Nucleus accumbens (tissue), 56 donors: ENCODE measurements around the gene CBL.
"Not testable (repeated sequence)": the region's sequence is repeated elsewhere in the genome, so short reads cannot be mapped to it uniquely, and the experiment has no call there.

Experiments
- DNase-seq, 56 donors: peaks; one replicate each; lab custom pipeline; 2025; lab: John Stamatoyannopoulos, UW

The CBL gene

GRCh38 chr11:119206511-119207414 lies 624 bp downstream of the CBL start:
- peak in 31 of 56 donors; percentile 15 to 73 (median 45) for DNase-seq

DNA sequence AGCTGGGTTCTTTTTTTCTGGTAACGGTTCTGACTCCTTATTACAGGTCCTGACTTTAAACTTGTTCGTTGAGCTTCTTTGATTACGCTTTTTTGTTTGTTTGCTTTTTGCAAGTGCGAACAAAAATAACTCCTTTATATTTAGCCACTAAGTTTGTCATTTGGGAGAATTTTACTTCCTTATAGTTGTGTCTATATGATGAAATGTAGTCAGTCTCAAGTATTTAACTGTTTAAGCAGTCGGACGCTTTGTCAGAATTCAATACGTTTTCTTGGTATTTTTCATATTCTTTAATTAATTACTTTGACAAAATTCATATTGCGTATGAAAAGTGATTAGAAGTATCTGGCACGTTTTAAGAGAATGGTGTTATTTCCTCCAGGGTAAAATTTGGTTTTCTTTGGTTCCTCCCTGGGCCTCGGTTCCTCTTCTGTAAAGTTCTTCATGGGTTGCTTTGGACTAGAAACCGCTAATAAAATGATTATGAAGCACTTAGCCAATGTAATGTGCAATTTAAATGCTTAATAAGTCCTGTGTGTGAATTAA lies 1.3 kb downstream of the CBL start:
- no peak for DNase-seq

DNA sequence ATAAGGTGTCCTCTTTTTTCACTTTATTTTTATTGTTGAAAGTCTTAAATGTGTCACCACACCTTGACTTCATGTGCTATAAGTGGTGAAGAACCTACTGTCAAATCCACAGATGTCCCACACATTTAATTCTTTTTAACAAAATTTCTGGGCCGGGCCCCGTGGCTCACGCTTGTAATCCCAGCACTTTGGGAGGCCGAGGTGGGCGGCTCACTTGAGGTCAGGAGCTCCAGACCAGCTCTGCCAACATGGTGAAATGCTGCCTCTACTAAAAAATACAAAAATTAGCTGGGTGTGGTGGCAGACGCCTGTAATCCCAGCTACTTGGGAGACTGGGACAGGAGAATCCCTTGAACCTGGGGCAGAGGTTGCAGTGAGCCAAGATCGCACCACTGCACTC lies 3.0 kb downstream of the CBL start:
- DNase-seq, result no peak

GRCh38 chr11:119210050-119210449 lies 3.9 kb downstream of the CBL start:
- DNase-seq, result no peak

GRCh38 chr11:119218141-119218878 lies 12.2 kb downstream of the CBL start:
- no peak for DNase-seq

- peak in 6 of 56 donors; percentile 5 to 22 (median 14) for DNase-seq
Measured at GRCh38 chr11:119222308-119222707, 16.2 kb downstream of the CBL start.

GRCh38 chr11:119222891-119223290 lies 16.8 kb downstream of the CBL start:
- DNase-seq, result no peak

GRCh38 chr11:119223856-119224255 lies 17.7 kb downstream of the CBL start:
- DNase-seq, result no peak

- not testable (repeated sequence) for DNase-seq
Measured at GRCh38 chr11:119228535-119229287, 22.6 kb downstream of the CBL start.

DNA sequence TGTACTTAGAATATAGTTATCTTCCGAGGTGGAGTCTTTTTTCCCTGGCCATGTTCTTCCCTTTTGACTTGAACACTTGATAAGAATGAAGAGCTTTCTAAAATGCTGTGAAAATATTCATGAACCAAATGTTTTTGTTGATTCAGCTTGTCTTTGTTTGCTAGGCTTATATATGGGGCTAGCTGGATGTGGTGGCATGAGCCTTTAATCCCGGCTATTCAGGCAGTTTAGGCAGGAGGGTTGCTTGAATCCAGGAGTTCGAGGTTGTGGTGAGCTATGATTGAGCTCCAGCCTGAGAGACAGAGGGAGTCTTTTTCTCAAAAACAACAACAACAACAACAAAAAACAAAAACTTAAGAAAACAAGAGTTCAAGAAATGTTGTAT lies 23.1 kb downstream of the CBL start:
- DNase-seq, result no peak

GRCh38 chr11:119229741-119230140 lies 23.6 kb downstream of the CBL start:
- no peak for DNase-seq

DNA sequence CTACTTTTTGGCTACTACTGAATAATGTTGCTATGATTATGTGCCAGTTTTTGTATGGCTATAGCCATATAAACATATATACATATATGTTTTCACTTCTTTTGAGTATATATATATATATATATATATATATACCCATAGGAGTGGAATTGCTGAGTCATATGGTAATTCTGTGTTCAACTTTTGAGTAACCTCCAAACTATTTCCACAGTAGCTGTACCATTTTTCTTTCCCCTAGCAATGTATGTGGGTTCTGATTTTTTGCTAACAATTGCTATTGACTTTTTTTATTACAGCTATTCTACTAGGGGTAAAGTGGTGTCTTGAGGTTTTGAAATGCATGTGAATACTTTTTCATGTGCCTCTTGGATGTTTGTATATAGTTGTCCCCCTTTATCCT lies 30.4 kb downstream of the CBL start:
- DNase-seq, result no peak

DNA sequence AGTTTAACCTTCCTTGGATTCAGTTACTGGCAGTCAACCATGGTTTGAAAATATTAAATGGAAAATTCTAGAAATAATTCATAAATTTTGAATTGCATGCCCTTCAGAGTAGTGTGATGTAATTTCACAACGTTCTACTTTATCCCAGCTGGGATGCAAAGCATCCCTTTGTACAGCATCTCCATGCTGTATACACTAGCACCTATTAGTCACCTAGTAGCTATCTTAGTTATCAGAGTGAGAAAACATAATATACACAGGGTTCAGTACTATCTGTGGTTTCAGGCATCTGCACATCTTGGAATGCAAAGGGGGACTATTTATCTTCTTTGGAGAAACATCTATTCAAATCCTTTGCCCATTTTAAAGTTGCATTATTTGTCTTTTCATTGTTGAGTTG lies 30.8 kb downstream of the CBL start:
- DNase-seq, result no peak

DNA sequence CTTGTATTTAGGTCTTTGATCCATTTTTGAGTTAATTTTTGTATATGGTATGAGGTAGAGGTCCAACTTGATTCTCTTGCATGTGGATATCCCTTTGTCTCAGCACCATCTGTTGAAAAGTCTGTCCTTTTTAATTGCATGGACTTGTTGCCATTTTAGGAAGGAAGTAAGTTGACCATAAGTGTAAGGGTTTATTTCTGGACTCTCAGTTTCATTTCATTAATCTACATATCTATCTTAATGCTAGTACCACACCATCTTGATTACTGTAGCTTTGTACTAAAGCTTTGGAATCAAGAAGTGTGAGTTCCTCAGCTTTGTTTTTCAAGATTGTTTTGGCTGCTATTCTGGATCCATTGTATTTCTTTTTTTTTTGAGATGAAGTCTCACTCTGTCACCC lies 31.4 kb downstream of the CBL start:
- no peak for DNase-seq

DNA sequence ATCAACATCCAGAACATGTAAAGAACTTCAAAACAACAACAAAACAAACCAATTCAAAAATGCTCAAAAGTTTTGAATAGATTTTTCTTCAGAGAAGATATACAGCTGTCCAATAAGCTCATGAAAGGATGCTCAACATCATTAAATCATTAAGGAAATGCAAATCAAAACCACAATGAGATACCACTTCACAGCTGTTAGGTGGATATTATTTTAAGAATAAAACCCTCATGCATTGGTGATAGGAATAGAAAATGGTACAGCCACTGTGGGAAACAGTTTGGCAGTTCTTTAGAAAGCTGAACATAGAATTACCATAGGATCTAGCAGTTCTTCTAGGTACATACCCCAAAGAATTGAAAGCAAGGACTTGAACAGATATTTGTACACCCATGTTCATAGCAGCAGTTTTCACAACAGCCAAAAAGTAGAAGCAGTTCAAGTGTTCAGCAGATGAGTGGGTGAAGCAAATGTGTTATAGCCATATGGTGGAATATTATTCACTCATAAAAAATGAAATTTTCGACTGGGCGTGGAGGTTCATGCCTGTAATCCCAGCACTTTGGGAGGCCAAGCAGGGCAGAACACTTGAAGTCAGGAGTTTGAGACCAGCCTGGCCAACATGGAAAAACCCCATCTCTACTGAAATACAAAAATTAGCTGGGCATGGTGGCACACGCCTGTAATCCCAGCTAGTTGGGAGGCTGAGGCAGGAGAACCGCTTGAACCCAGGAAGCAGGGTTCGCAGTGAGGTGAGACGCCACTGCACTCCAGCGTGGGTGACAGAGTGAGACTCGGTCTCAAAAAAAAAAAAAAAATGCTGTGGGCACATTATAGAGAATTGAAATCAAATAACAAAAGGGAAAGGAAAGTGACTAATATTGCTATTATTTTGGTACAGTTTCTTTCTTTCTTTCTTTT lies 42.9 kb downstream of the CBL start:
- no peak for DNase-seq

DNA sequence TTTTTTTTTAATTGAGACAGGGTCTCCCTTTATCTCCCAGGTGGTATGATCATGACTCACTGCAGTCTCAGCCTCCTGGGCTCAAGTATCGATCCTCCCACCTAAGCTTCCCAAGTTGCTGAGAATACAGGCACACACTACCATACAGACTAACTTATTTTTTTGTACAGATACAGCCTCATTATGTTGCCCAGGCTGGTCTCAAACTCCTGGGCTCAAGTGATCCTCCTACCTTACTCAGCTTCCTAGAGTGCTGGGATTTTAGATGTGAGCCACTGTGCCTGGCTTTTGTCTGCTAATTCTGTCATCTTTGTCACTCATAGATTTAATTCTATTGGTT lies 43.5 kb downstream of the CBL start:
- no peak for DNase-seq

- DNase-seq, result no peak
Measured at GRCh38 chr11:119251114-119251513, 45.0 kb downstream of the CBL start.

DNA sequence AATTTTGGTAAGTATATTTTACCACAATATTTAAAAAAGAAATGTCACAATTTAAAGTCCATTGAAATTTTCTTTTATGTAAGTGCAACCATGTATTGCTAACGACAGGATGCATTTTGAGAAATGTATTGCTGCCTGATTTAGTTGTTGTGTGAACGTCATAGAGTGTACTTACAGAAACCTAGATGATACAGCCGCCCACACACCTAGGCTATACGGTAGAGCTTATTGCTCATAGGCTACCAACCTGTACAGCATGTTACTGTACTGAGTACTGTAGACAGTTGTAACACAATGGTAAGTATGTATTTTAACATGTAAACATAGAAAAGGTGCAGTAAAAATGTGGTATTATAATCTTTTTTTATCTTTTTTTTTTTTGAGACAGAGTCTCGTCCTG lies 48.1 kb downstream of the CBL start:
- DNase-seq, result no peak

DNA sequence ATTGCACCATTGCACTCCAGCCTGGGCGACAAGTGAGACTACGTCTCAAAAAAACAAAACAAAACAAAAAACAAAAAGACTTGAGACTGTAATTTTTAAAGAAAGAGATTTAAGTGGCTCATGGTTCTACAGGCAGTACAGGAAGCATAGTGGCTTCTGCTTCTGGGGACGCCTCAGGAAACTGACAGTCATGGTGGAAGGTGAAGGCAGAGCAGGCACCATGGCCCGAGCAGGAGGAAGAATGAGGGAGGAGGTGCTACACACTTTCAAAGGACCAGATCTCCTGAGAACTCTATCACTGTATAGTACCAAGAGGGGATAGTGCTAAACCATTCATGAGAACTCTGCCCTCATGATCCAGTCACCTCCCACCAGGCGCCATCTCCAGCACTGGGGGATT lies 52.0 kb downstream of the CBL start:
- no peak for DNase-seq

DNA sequence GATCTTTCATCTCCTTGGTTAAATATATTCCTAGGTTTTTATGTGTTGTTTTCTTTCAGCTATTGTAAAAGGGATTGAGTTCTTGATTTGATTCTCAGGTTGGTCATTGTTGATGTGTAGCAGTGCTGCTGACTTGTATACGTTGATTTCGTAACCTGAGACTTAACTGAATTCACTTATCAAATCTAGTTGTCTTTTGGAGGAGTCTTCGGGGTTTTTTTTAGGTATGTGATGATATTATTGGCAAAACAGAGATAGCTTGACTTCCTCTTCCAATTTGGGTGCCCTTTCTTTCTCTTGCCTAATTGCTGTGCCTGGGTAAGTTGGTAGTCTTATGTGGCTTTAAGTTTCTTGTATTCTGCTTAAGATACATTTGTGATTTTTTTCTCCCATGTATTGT lies 52.8 kb downstream of the CBL start:
- no peak for DNase-seq
